Neural progenitor cell (in vitro differentiated cells): ENCODE results near the gene C9orf50. TPM values are rescaled to one million over a fixed set of nuclear protein-coding genes. Genes with fewer than 3 reads are reported as not detected.

Experiments
- DNase-seq: peaks from one replicate; pipeline ENCODE4 v3.0.0-alpha.2; 2016; ENCODE audit warnings: low spot score
- H2AFZ ChIP-seq: fragments of 200-600 bp; sonication (generic); replicated peaks from 2 replicates; pipeline ENCODE4 v1.6.1; 2016; ENCODE audit warnings: antibody characterized with exemption
- H3F3A ChIP-seq: fragments of 200-600 bp; sonication (generic); 2 replicates; pipeline ENCODE4 v1.6.1; 2016; ENCODE audit warnings: antibody characterized with exemption, low read depth
- H3K27ac ChIP-seq: fragments of 200-600 bp; sonication (generic); 2 replicates; pipeline ENCODE4 v1.5.1; 2016; ENCODE audit warnings: mild to moderate bottlenecking
- H3K27me3 ChIP-seq: fragments of 200-600 bp; sonication (generic); 2 replicates; pipeline ENCODE4 v1.6.1; 2016; ENCODE audit warnings: mild to moderate bottlenecking, moderate library complexity
- H3K36me3 ChIP-seq: fragments of 200-600 bp; sonication (generic); 2 replicates; pipeline ENCODE4 v1.5.1; 2016
- H3K4me1 ChIP-seq: fragments of 200-600 bp; sonication (generic); 2 replicates; pipeline ENCODE4 v1.6.1; 2016; ENCODE audit warnings: mixed run types
- H3K4me2 ChIP-seq: fragments of 200-600 bp; sonication (generic); 2 replicates; pipeline ENCODE4 v1.6.1; 2016
- H3K4me3 ChIP-seq: fragments of 200-600 bp; sonication (generic); 2 replicates; pipeline ENCODE4 v1.5.1; 2016
- H3K79me2 ChIP-seq: fragments of 200-600 bp; sonication (generic); 2 replicates; pipeline ENCODE4 v1.6.1; 2016; ENCODE audit warnings: low read depth
- H3K9ac ChIP-seq: fragments of 200-600 bp; sonication (generic); 2 replicates; pipeline ENCODE4 v1.6.1; 2016
- H3K9me3 ChIP-seq: fragments of 200-600 bp; sonication (generic); 2 replicates; pipeline ENCODE4 v1.5.1; 2016; ENCODE audit warnings: low read depth
- H4K20me1 ChIP-seq: fragments of 200-600 bp; sonication (generic); 2 replicates; pipeline ENCODE4 v1.6.1; 2016; ENCODE audit warnings: low read depth
- H3K27ac Mint-ChIP-seq: 3 replicates; pipeline ENCODE4 v1.8.0; 2021; ENCODE audit warnings: mixed read lengths
- H3K27me3 Mint-ChIP-seq: 2 replicates; pipeline ENCODE4 v1.8.0; 2022; ENCODE audit warnings: low read depth, mild to moderate bottlenecking, inconsistent platforms, moderate library complexity, mixed read lengths; ENCODE audit not compliant: insufficient read depth
- H3K36me3 Mint-ChIP-seq: 3 replicates; pipeline ENCODE4 v1.8.0; 2021; ENCODE audit warnings: mixed read lengths
- H3K4me1 Mint-ChIP-seq: 3 replicates; pipeline ENCODE4 v1.8.0; 2021; ENCODE audit warnings: mixed read lengths
- H3K4me3 Mint-ChIP-seq: 3 replicates; pipeline ENCODE4 v1.8.0; 2021; ENCODE audit warnings: mild to moderate bottlenecking, moderate library complexity, mixed read lengths
- H3K9me3 Mint-ChIP-seq: 3 replicates; pipeline ENCODE4 v1.8.0; 2020; ENCODE audit warnings: mixed read lengths
- EZH2 ChIP-seq: fragments of 200-600 bp; sonication (generic); IDR thresholded peaks from 2 replicates; pipeline ENCODE4 v1.6.1; 2017; ENCODE audit warnings: antibody characterized with exemption, mild to moderate bottlenecking, moderate library complexity
- EZH2phosphoT487 ChIP-seq: fragments of 200-600 bp; sonication (generic); IDR thresholded peaks from 2 replicates; pipeline ENCODE4 v1.6.1; 2017; ENCODE audit warnings: antibody characterized with exemption
- total RNA-seq: library from RNA; depleted of rRNA; stranded (reverse); fragments of >200 nt; gene quantifications from 2 replicates; pipeline ENCODE4 v1.2.3, GENCODE V29; 2015; ENCODE audit warnings: low replicate concordance
- TF ChIP-seq, protein P1 (sequence below): fragments of 200-600 bp; sonication (generic); IDR thresholded peaks from 2 replicates; pipeline ENCODE4 v1.5.1; 2017; ENCODE audit warnings: antibody characterized with exemption, mild to moderate bottlenecking

C9orf50 gene
- total RNA-seq, 1 donor from 2014 or later, result not detected

DNA sequence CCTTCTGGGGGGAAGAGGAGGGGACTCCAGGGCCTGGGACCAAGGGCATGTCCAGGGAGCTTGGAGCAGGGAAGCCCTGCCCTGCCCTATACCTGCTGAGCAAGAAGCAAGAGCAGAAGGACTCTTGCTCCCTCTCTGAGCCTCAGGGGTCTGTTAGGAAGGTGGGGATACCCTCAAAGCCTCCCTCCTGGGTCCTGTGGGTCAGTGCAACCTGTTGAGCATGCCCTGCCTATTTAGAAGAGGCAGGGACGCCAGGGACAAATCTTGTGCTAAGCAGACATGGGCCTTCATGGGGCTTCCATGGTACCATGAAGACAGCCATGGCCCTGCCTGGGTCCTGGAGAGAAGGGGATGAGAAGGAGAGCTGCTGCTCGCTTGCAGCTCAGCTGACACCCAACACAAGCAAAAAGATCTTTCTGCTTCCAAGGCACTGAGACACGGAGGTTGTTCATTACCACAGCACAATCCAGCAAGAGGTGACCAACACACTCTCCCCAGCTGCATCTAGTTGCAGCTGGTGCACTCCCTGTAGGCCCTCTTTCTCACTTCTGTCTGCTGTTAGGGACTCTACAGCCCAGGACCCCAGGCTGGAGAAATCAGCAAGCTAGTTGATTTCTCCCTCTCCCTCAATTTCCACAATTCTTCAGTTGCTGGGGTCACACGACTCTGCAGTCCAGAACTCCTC is 39.3 kb downstream of the C9orf50 start:
- Histone ChIP-seq H3K9ac (no peak overlapping the region), H4K20me1 (no peaks in the 10 kb centered on the region), H3K4me3 (no peak overlapping the region), H2AFZ (peak overlapping the region; percentile 60), H3K9me3 (no peaks in the 10 kb centered on the region), H3K4me1 (peaks cover 5% of the 10 kb centered on the region), H3K4me2 (no peak overlapping the region), H3K79me2 (no peaks in the 10 kb centered on the region), H3F3A (no peaks in the 10 kb centered on the region), H3K36me3 (no peaks in the 10 kb centered on the region), H3K27ac (no peak overlapping the region), H3K27me3 (no peaks in the 10 kb centered on the region)
- H3K27me3 Mint-ChIP-seq, result peaks cover 26% of the 10 kb centered on the region
- TF ChIP-seq EZH2phosphoT487, result no peak
- TF ChIP-seq, protein P1, sequence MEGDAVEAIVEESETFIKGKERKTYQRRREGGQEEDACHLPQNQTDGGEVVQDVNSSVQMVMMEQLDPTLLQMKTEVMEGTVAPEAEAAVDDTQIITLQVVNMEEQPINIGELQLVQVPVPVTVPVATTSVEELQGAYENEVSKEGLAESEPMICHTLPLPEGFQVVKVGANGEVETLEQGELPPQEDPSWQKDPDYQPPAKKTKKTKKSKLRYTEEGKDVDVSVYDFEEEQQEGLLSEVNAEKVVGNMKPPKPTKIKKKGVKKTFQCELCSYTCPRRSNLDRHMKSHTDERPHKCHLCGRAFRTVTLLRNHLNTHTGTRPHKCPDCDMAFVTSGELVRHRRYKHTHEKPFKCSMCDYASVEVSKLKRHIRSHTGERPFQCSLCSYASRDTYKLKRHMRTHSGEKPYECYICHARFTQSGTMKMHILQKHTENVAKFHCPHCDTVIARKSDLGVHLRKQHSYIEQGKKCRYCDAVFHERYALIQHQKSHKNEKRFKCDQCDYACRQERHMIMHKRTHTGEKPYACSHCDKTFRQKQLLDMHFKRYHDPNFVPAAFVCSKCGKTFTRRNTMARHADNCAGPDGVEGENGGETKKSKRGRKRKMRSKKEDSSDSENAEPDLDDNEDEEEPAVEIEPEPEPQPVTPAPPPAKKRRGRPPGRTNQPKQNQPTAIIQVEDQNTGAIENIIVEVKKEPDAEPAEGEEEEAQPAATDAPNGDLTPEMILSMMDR, result no peak
- no peak for TF ChIP-seq EZH2
- no peak for DNase-seq
- peaks cover 42% of the 10 kb centered on the region for H3K4me1 Mint-ChIP-seq
- no peaks in the 10 kb centered on the region for H3K36me3 Mint-ChIP-seq
- H3K4me3 Mint-ChIP-seq, result peak overlapping the region; percentile 34
- H3K27ac Mint-ChIP-seq, result peak overlapping the region; percentile 85
- H3K9me3 Mint-ChIP-seq, result no peaks in the 10 kb centered on the region

DNA sequence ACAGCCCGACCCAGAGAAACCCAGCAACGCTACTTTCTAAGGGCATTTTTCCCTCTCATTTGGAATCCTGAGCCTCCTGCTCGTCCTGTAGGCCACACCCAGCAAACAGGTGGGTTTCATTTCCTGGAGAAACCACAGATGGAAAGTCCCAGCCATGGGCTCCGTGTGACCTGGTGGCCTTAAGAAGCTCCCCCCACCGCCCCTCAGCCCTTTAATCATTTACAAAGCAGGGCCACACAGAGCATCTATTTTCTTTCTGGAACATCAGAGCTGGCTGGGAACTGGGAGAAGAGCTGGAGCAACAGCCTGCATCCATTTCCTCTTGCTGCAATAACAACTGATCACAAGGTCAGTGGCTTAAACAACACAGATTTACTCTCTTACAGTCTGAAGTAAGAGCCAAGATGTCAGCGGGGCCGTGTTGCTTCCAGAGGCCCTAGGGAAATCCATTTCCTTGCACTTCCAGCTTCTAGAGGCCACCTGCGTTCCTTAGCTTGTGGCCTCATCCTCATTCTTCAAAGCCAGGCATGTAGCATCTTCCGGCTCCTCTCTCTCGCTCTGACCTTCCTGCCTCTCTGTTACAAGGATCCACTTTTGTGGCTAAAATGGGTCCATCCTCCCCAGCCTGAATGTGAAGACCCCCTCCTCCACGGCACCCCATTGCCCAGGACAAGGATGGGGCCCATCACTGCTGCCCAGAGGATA is 40.5 kb downstream of the C9orf50 start:
- Mint-ChIP-seq H3K4me3 (no peak overlapping the region), H3K4me1 (peaks cover 47% of the 10 kb centered on the region), H3K27ac (peak overlapping the region; percentile 62), H3K27me3 (peaks cover 26% of the 10 kb centered on the region), H3K36me3 (no peaks in the 10 kb centered on the region), H3K9me3 (no peaks in the 10 kb centered on the region)
- Histone ChIP-seq H3K9me3 (no peaks in the 10 kb centered on the region), H3F3A (no peaks in the 10 kb centered on the region), H3K4me2 (no peak overlapping the region), H2AFZ (no peak overlapping the region), H3K79me2 (no peaks in the 10 kb centered on the region), H3K4me1 (peaks cover 5% of the 10 kb centered on the region), H3K27ac (no peak overlapping the region), H3K27me3 (no peaks in the 10 kb centered on the region), H3K36me3 (no peaks in the 10 kb centered on the region), H4K20me1 (no peaks in the 10 kb centered on the region), H3K9ac (no peak overlapping the region), H3K4me3 (no peak overlapping the region)
- TF ChIP-seq EZH2phosphoT487 (no peak), EZH2 (no peak)
- TF ChIP-seq, protein P1, result no peak
- no peak for DNase-seq

DNA sequence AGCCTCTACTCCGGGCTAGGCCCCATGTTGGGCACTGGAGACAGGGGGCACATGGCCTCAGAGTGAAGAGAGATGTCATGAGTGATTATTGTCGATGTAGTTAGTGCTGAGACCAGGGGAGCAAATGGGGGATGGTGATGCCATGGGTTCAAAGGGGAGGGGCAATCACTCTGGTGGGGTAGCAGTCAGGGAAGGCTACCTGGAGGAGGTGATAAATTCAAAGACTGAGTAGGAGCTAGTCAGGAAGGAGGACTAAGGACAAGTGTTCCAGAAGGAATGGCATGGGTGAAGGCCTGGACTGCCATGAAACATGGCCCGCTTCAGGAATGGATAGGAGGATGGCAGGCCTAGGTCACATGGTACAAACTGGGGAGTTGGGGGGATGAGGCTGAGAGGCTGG is 41.6 kb downstream of the C9orf50 start:
- H3K27ac ChIP-seq, result no peak overlapping the region
- H3K9me3 Mint-ChIP-seq, result no peaks in the 10 kb centered on the region
- H3K27me3 ChIP-seq, result no peaks in the 10 kb centered on the region

More for the DNA sequence above, 41.6 kb downstream of the C9orf50 start:
- TF ChIP-seq, protein P1, result no peak
- TF ChIP-seq EZH2phosphoT487 (no peak), EZH2 (no peak)
- Mint-ChIP-seq H3K4me3 (no peak overlapping the region), H3K36me3 (no peaks in the 10 kb centered on the region), H3K27ac (peak overlapping the region; percentile 18), H3K4me1 (peaks cover 46% of the 10 kb centered on the region), H3K27me3 (peaks cover 25% of the 10 kb centered on the region)
- DNase-seq, result no peak
- H3F3A ChIP-seq, result no peaks in the 10 kb centered on the region
- H3K4me2 ChIP-seq, result no peak overlapping the region
- H3K9me3 ChIP-seq, result no peaks in the 10 kb centered on the region
- H4K20me1 ChIP-seq, result no peaks in the 10 kb centered on the region
- no peaks in the 10 kb centered on the region for H3K36me3 ChIP-seq
- no peaks in the 10 kb centered on the region for H3K79me2 ChIP-seq
- H3K4me1 ChIP-seq, result peaks cover 5% of the 10 kb centered on the region
- H3K9ac ChIP-seq, result no peak overlapping the region
- no peak overlapping the region for H2AFZ ChIP-seq
- no peak overlapping the region for H3K4me3 ChIP-seq
